Measurements from ENCODE around the gene CLDN18. TPM values are rescaled to one million over a fixed set of nuclear protein-coding genes. Genes with fewer than 3 reads are reported as not detected.

CLDN18 gene
- total RNA-seq, 4 donors from 2014 or later: not detected

DNA sequence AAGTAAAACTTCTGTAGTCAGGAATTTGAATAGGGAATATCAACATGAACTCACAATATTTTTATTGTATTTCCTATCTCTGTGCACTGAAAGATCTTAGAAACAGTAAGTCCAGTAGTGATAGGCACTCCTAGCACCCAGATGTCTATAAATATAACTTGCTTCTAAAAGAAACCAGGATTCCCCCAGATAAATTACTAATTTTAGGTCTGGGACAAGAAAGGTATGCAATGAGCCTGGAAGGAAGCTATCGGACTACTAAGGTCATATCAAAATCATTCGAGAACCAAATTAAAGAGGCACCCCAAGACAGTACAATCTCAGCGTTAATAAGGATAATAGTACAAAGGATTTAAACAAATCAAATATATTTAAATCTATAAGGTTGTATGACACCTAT is 47.4 kb downstream of the CLDN18 start:
- no peak for TF ChIP-seq POLR2A (IDR thresholded peaks at IDR 0.05)
- TF ChIP-seq, protein P1, sequence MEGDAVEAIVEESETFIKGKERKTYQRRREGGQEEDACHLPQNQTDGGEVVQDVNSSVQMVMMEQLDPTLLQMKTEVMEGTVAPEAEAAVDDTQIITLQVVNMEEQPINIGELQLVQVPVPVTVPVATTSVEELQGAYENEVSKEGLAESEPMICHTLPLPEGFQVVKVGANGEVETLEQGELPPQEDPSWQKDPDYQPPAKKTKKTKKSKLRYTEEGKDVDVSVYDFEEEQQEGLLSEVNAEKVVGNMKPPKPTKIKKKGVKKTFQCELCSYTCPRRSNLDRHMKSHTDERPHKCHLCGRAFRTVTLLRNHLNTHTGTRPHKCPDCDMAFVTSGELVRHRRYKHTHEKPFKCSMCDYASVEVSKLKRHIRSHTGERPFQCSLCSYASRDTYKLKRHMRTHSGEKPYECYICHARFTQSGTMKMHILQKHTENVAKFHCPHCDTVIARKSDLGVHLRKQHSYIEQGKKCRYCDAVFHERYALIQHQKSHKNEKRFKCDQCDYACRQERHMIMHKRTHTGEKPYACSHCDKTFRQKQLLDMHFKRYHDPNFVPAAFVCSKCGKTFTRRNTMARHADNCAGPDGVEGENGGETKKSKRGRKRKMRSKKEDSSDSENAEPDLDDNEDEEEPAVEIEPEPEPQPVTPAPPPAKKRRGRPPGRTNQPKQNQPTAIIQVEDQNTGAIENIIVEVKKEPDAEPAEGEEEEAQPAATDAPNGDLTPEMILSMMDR (IDR thresholded peaks at IDR 0.05): no peak
- no peak for TF ChIP-seq EP300 (IDR thresholded peaks at IDR 0.05)
- Histone ChIP-seq H3K4me1 (no peaks in the 10 kb centered on the region), H3K27me3 (no peaks in the 10 kb centered on the region), H3K36me3 (peaks cover 0 to 18% (median 0%) of the 10 kb centered on the region in 3 donors), H3K27ac (no peak overlapping the region), H3K4me3 (no peak overlapping the region), H3K9me3 (no peaks in the 10 kb centered on the region)
- 95 to 97% methylated on average over 3 of the region's 3 CpGs for WGBS, 2 donors
- no peak for DNase-seq (ENCODE audit: low spot score in 2 of 2)

DNA sequence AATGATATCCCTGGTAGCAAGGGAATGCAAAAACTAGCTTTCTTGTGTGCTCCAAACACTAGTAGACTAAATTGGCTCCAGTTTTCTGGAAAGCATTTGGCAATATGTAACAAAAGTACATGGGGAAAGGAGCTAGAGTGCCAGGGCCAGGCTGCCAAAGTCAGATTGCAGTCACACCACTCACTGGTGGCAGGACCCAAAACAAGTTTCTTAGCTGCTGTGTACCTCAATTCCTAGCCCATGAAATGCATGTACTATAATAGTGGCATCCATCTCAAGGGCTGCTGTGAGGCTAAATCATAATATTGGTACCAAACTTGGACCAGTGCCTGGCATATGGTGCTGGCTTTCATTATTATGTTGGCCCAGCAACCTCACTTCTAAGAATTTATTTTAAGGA is 49.3 kb downstream of the CLDN18 start:
- Histone ChIP-seq H3K27me3 (no peaks in the 10 kb centered on the region), H3K4me3 (no peak overlapping the region), H3K4me1 (no peaks in the 10 kb centered on the region), H3K27ac (no peak overlapping the region), H3K36me3 (peaks cover 0 to 37% (median 0%) of the 10 kb centered on the region in 3 donors), H3K9me3 (no peaks in the 10 kb centered on the region)
- TF ChIP-seq, protein P1 (IDR thresholded peaks at IDR 0.05): no peak
- TF ChIP-seq EP300 (IDR thresholded peaks at IDR 0.05): no peak
- TF ChIP-seq POLR2A (IDR thresholded peaks at IDR 0.05): no peak
- DNase-seq (ENCODE audit: low spot score in 2 of 2): no peak

DNA sequence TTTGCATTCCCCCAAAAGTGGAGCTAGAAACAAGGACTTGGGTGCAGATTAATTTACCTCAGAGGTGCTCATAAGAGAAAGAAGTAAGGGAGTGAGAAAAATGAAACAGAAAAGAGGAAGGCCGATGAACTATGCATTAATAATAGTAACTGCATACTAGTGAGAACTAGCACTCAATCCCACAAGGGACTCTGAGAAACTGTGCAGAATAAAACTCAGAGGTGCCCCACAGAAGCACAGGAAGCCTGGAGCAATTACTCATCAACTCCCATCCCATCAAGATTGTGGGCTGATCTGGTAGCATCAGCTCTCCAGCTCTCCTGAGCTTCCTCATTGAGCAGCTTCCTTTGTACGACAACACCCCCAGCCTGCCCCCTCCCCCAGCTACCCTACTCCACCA is 50.8 kb downstream of the CLDN18 start:
- 34 to 85% methylated on average over 1 to 2 of the region's 2 CpGs for WGBS, 2 donors
- Histone ChIP-seq H3K27ac (no peak overlapping the region), H3K9me3 (no peaks in the 10 kb centered on the region), H3K4me3 (no peak overlapping the region), H3K4me1 (no peaks in the 10 kb centered on the region), H3K36me3 (peaks cover 0 to 52% (median 0%) of the 10 kb centered on the region in 3 donors), H3K27me3 (no peaks in the 10 kb centered on the region)
- TF ChIP-seq EP300 (IDR thresholded peaks at IDR 0.05): no peak
- TF ChIP-seq, protein P1 (IDR thresholded peaks at IDR 0.05): no peak
- no peak for TF ChIP-seq POLR2A (IDR thresholded peaks at IDR 0.05)
- DNase-seq (ENCODE audit: low spot score in 2 of 2): no peak

DNA sequence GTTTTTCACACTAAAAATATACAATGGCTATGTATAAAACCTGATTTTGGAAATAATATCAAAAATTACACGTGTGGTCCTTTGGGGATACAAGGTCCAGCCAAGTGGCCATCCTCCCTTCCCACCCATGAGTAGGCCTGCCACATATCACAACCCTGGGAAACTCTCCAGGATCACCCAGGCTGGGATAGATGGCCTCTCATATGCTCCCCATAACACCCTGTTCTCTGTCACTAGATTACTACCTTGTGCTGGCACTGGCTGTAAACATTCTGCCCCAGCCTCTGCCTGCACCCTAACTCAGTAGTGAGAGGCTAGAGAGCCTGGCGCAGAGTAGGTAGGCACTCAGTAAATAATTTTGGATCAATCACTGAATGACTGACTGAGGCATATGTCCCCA is 52.1 kb downstream of the CLDN18 start:
- H3K36me3 ChIP-seq: peaks cover 0 to 65% (median 0%) of the 10 kb centered on the region in 3 donors
- no peak overlapping the region for H3K4me3 ChIP-seq
- H3K4me1 ChIP-seq: no peaks in the 10 kb centered on the region
- no peaks in the 10 kb centered on the region for H3K9me3 ChIP-seq
- TF ChIP-seq, protein P1 (IDR thresholded peaks at IDR 0.05): no peak
- no peak for TF ChIP-seq POLR2A (IDR thresholded peaks at IDR 0.05)
- TF ChIP-seq EP300 (IDR thresholded peaks at IDR 0.05): no peak
- 84 to 94% methylated on average over 2 of the region's 2 CpGs for WGBS, 2 donors
- H3K27me3 ChIP-seq: no peaks in the 10 kb centered on the region
- no peak overlapping the region for H3K27ac ChIP-seq
- no peak for DNase-seq (ENCODE audit: low spot score in 2 of 2)

DNA sequence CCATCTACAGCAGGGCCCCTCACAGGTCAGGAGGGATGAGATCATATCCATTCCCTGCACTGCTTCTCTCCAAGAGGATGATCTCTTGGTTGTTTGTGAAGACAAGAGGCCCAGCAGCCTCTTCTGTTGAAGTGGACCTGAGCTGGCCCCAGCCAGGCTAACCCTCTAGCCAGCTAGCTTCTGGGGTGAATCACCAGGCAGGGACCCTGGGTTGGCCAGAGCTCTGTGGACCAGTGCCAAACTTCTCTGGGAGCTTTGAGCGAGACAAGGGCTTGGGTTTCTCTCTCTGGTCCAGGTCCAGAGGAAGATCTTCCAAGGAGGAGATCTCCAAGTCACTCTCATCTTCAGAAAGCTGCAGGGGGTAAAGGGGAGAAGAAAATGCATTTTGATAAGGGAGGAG is 52.7 kb downstream of the CLDN18 start:
- no peak overlapping the region for H3K4me3 ChIP-seq
- WGBS, 2 donors: 29 to 40% methylated on average over 1 of the region's 1 CpG
- TF ChIP-seq EP300 (IDR thresholded peaks at IDR 0.05) (no peak), POLR2A (IDR thresholded peaks at IDR 0.05) (no peak)
- TF ChIP-seq, protein P1 (IDR thresholded peaks at IDR 0.05): no peak
- no peaks in the 10 kb centered on the region for H3K27me3 ChIP-seq
- H3K36me3 ChIP-seq: peaks cover 0 to 71% (median 0%) of the 10 kb centered on the region in 3 donors
- H3K4me1 ChIP-seq: no peaks in the 10 kb centered on the region
- no peak for DNase-seq (ENCODE audit: low spot score in 2 of 2)
- no peak overlapping the region for H3K27ac ChIP-seq
- H3K9me3 ChIP-seq: no peaks in the 10 kb centered on the region
